ENCODE measurements around the gene CEMIP. TPM values are rescaled to one million over a fixed set of nuclear protein-coding genes. Genes with fewer than 3 reads are reported as not detected.
A peak's percentile ranks its signal among the peaks of the same experiment; 100 is the strongest.

CEMIP gene
- total and polyA plus RNA-seq, 2 of the 13 experiments (the other 11 are each of a cell fraction or from before 2014, with no cell fraction given): 4.3 to 28.5 TPM

GRCh38 chr15:80989518-80990478, 210.6 kb downstream of the CEMIP start, which contains the start of gene MESD (continued):
- TF ChIP-seq AGO2 (optimal IDR thresholded peaks at IDR 0.05; ENCODE audit: low read depth, low read length): peak; percentile 53
- no peak for TF ChIP-seq PITX1 (CRISPR knock-in tag; IDR thresholded peaks at IDR 0.05)
- peak; percentile 45; the same call in 1 of the 2 replicates for TF ChIP-seq ZC3H13 (CRISPR knock-in tag; IDR thresholded peaks at IDR 0.05)
- no peak for TF ChIP-seq EHMT2 (IDR thresholded peaks at IDR 0.05; ENCODE audit: borderline replicate concordance, low read depth, low read length)
- peak; percentile 91 for TF ChIP-seq KMT2A (CRISPR knock-in tag; IDR thresholded peaks at IDR 0.05)
- no peak for TF ChIP-seq ZKSCAN1 (IDR thresholded peaks at IDR 0.05; ENCODE audit: low read length)
- TF ChIP-seq, protein P1, sequence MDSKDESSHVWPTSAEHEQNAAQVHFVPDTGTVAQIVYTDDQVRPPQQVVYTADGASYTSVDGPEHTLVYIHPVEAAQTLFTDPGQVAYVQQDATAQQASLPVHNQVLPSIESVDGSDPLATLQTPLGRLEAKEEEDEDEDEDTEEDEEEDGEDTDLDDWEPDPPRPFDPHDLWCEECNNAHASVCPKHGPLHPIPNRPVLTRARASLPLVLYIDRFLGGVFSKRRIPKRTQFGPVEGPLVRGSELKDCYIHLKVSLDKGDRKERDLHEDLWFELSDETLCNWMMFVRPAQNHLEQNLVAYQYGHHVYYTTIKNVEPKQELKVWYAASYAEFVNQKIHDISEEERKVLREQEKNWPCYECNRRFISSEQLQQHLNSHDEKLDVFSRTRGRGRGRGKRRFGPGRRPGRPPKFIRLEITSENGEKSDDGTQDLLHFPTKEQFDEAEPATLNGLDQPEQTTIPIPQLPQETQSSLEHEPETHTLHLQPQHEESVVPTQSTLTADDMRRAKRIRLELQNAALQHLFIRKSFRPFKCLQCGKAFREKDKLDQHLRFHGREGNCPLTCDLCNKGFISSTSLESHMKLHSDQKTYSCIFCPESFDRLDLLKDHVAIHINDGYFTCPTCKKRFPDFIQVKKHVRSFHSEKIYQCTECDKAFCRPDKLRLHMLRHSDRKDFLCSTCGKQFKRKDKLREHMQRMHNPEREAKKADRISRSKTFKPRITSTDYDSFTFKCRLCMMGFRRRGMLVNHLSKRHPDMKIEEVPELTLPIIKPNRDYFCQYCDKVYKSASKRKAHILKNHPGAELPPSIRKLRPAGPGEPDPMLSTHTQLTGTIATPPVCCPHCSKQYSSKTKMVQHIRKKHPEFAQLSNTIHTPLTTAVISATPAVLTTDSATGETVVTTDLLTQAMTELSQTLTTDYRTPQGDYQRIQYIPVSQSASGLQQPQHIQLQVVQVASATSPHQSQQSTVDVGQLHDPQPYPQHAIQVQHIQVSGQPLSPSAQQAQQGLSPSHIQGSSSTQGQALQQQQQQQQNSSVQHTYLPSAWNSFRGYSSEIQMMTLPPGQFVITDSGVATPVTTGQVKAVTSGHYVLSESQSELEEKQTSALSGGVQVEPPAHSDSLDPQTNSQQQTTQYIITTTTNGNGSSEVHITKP (CRISPR knock-in tag; IDR thresholded peaks at IDR 0.05; ENCODE audit: low read depth): no peak
- no peak for TF ChIP-seq ZSCAN5A (CRISPR knock-in tag; IDR thresholded peaks at IDR 0.05; ENCODE audit: borderline replicate concordance)
- no peak for TF ChIP-seq SIX1 (CRISPR knock-in tag; IDR thresholded peaks at IDR 0.05; ENCODE audit: borderline replicate concordance)
- no peak for TF ChIP-seq THYN1 (CRISPR knock-in tag; IDR thresholded peaks at IDR 0.05; ENCODE audit: borderline replicate concordance, low read depth)
- no peak for TF ChIP-seq MTA3 (CRISPR knock-in tag; IDR thresholded peaks at IDR 0.05)
- no peak; the same call in 1 of the 2 replicates for TF ChIP-seq MEIS1 (CRISPR knock-in tag; IDR thresholded peaks at IDR 0.05; ENCODE audit: borderline replicate concordance)
- TF ChIP-seq ZNF224 (CRISPR knock-in tag; IDR thresholded peaks at IDR 0.05): no peak
- peak; percentile 70; the same call in 1 of the 2 replicates for TF ChIP-seq HOXA5 (CRISPR knock-in tag; IDR thresholded peaks at IDR 0.05)
- TF ChIP-seq ZNF280D (CRISPR knock-in tag; IDR thresholded peaks at IDR 0.05): peak; percentile 61; the same call in 1 of the 2 replicates
- TF ChIP-seq PRPF4 (IDR thresholded peaks at IDR 0.05; ENCODE audit: low read depth, low read length, poor library complexity, severe bottlenecking): no peak
- no peak; the same call in 1 of the 2 replicates for TF ChIP-seq ZNF441 (CRISPR knock-in tag; IDR thresholded peaks at IDR 0.05; ENCODE audit: borderline replicate concordance)
- no peak for TF ChIP-seq THRA (CRISPR knock-in tag; IDR thresholded peaks at IDR 0.05; ENCODE audit: borderline replicate concordance)
